Right kidney (tissue), 1 donor: Measurements from ENCODE around the gene SNU13.
"Not testable (repeated sequence)": the region's sequence is repeated elsewhere in the genome, so short reads cannot be mapped to it uniquely, and the experiment has no call there.

Source experiments
- DNase-seq: peaks from one replicate; pipeline ENCODE4 v3.0.0-alpha.2; 2016

The SNU13 gene

DNA sequence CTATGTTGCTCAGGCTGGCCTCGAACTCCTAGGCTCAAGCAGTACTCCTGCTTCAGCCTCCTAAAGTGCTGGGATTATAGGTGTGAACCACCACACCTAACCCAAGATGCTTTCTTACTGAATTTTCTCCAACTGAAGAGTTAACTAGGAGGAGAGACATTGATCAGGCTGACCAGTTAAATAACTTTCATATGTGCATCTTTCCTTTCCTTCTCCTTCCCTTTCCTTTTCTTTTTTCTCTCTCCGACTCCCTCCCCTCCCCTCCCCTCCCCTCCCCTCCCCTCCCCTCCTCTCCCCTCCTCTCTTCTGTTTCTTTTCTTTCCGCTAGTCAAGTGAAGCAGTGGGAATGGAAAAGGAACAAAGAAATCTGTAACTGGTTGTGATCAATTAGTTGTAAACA lies 40.9 kb downstream of the SNU13 start:
- no peak for DNase-seq

DNA sequence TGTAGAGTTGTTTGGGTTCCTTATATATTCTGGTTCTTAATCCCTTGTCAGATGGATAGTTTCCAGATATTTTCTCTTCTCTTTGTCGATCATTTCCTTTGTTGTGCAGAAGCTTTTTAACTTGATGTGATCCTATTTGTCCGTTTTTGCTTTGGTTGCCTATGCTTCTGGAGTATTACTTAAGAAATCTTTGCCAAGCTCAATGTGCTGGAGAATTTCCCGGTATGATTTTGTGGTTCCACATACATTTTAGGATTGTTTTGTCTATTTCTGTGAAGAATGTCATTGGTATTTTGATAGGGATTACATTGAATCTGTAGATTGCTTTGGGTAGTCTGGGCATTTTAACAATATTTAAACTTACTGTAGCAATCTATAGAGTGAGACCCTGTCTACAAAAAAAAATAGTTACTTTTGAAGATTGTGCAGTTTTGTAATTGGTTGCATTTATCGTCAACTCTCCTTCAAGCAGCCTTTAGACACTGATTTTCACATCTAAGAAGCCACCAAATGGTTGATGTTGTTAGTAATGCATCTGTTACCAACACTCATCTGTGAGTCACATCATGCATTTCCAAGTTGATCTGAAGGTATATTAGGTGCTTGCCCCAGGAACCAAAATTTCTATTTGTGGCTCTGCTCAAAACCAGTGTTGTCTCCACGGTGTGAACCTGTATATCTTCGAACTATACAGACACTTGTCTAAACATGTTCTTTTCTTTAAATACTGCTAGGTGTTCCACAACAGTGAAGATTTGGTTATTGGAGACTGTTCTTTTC lies 46.1 kb downstream of the SNU13 start:
- no peak for DNase-seq

DNA sequence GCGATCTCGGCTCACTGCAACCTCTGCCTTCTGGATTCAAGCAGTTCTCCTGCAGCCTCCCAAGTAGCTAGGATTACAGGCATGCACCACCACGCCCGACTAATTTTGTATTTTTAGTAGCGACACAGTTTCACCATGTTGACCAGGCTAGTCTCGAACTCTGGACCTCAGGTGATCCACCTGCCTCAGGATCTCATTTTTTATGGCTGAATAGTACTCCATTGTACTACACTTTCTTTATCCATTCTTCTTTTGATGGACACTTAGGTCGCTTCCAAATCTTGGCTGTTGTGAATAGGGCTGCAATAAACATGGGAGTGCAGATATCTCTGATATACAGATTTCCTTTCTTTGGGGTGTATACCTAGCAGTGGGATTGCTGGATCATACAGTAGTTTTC lies 46.8 kb downstream of the SNU13 start:
- DNase-seq = no peak

DNA sequence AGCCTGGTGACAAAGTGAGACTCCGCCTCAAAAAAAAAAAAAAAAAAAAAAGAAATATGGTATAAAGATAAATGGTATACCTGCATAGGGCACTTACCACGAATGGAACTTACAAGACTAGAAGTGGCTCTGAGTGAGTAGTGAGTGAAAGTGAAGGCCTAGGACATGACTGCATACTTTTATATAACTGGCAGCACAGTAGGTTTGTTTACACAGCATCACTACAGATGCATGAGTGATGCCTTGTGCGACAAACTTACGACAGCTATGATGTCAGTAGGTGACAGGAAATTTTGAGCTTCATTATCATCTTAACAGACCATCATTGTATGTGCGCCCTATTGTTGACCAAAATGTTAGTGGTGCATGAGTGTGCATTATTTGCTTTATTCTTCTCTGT lies 49.9 kb downstream of the SNU13 start:
- no peak for DNase-seq

DNA sequence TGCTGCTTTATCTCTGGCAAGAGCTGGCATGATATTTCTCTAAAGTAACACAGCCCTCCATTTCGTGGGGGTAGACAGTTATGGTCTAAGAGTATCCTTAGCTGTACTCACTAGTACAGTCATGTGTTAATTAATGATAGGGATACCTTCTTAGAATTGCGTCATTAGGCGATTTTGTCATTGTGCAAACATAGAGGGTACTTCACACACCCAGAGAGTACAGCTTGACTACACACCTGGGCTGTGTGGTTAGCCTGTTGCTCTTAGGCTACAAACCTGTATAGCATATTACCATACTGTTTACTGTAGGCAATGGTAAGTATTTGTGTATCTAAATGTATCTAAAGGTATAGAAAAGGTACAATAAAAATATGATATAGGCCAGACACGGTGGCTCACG lies 50.5 kb downstream of the SNU13 start:
- DNase-seq = no peak

DNA sequence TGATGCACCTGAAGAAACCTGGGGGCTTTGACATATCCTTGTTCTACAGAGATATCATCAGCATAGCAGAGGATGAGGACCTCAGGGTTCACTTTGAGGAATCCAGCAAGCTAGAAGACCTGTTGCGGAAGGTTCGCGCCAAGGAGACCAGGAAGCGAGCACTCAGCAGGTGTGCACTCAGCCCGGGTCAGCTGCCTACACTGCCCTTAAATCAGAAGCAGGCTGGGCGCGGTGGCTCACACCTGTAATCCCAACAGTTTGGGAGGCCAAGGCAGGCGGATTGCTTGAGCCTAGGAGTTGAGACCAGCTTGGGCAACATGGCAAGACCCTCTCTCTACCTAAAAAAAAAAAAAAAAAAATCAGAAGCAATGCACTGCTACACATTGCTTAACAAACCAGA lies 51.0 kb downstream of the SNU13 start:
- DNase-seq = not testable (repeated sequence)

DNA sequence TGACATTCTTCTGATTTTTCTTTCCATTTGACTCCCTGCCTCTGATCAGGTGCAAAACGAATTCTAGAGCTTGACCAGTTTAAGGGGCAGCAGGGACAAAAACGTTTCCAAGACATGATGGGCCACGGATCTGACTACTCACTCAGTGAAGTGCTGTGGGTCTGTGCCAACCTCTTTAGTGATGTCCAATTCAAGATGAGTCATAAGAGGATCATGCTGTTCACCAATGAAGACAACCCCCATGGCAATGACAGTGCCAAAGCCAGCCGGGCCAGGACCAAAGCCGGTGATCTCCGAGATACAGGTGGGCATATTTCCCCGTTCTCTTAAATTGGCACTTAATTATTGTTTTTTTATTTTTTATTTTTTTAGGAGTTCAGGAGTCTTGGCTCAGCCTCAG lies 52.2 kb downstream of the SNU13 start:
- DNase-seq = no peak

DNA sequence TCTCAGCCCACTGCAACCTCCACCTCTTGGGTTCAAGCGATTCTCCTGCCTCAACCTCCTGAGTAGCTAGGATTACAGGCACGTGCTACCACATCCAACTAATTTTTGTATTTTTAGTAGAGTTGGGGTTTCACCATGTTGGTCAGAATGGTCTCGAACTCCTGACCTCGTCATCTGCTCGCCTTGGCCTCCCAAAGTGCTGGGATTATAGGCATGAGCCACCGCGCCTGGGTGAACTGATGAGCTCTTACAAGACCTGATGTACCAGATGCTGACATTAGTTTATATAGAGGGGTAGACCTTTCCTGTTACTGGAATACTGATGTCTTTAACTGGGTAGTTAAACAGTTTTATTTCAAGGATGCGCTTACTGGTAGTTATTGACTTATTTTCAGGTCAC lies 54.1 kb downstream of the SNU13 start:
- DNase-seq = not testable (repeated sequence)

DNA sequence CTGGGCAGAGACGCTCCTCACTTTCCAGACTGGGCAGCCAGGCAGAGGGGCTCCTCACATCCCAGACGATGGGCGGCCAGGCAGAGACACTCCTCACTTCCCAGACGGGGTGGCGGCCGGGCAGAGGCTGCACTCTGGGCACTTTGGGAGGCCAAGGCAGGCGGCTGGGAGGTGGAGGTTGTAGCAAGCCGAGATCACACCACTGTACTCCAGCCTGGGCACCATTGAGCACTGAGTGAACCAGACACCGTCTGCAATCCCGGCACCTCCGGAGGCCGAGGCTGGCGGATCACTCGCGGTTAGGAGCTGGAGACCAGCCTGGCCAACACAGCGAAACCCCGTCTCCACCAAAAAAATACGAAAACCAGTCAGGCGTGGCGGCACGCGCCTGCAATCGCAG lies 57.1 kb downstream of the SNU13 start:
- not testable (repeated sequence) for DNase-seq

DNA sequence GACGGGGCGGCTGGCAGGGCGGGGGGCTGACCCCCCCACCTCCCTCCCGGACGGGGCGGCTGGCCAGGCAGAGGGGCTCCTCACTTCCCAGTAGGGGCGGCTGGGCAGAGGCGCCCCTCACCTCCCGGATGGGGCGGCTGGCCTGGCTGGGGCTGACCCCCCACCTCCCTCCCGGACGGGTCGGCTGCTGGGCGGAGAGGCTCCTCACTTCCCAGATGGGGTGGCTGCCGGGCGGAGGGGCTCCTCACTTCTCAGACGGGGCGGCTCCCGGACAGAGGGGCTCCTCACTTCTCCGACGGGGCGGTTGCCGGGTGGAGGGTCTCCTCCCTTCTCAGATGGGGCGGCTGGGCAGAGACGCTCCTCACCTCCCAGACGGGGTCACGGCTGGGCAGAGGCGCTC lies 57.6 kb downstream of the SNU13 start:
- DNase-seq = not testable (repeated sequence)

DNA sequence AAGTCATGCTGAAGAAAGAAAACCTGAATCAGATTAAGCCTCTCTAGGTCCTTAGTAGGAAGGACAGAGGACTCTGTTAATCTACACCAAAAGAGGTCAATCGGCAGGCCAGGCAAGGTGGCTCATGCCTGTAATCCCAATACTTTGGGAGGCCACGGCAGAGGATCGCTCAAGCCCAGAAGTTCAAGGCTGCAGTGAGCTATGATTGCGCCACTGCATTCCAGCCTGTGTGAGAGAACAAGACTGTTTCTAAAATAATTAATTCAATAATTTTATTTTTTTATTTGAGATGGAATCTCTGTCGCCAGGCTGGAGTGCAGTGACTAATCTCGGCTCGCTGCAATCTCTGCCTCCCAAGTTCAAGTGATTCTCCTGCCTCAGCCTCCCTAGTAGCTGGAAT lies 63.1 kb downstream of the SNU13 start:
- DNase-seq = no peak
